OCI-LY3 (cell line): ENCODE results near the gene EPS8.

Source experiments
- CTCF ChIP-seq: fragments of 200-600, 300-600 bp; sonication (generic); IDR thresholded peaks from 2 replicates; pipeline ENCODE4 v1.5.1; 2014; ENCODE audit warnings: antibody characterized with exemption, low read length, low read depth
- EZH2phosphoT487 ChIP-seq: fragments of 200-600 bp; shearing (Covaris generic); IDR thresholded peaks from 2 replicates; pipeline ENCODE4 v1.6.1; 2018; ENCODE audit warnings: antibody characterized with exemption, mixed run types, low read depth

GRCh38 chr12:15819644-15820437 is 30.7 kb upstream of the EPS8 start:
- TF ChIP-seq CTCF (no peak), EZH2phosphoT487 (no peak)
